Body of pancreas (tissue), 4 donors: ENCODE results near the gene ADIPOR2.

Source experiments
- POLR2A ChIP-seq, 3 donors: fragments of 450-650 bp; IDR thresholded peaks; one replicate each; pipeline ENCODE4 v1.6.1; 2016; ENCODE audit warnings: antibody characterized with exemption in 3 of 3, mild to moderate bottlenecking in 2 of 3
- TF ChIP-seq, protein P1 (sequence below), 7 experiments: fragments of 450-650 bp in 4 of 7; fragments of 200-600 bp in 3 of 7; sonication (generic) in 3 of 7; IDR thresholded peaks; one replicate each; pipeline ENCODE4 v1.5.1; 2016 to 2019; ENCODE audit warnings: antibody characterized with exemption in 7 of 7

DNA sequence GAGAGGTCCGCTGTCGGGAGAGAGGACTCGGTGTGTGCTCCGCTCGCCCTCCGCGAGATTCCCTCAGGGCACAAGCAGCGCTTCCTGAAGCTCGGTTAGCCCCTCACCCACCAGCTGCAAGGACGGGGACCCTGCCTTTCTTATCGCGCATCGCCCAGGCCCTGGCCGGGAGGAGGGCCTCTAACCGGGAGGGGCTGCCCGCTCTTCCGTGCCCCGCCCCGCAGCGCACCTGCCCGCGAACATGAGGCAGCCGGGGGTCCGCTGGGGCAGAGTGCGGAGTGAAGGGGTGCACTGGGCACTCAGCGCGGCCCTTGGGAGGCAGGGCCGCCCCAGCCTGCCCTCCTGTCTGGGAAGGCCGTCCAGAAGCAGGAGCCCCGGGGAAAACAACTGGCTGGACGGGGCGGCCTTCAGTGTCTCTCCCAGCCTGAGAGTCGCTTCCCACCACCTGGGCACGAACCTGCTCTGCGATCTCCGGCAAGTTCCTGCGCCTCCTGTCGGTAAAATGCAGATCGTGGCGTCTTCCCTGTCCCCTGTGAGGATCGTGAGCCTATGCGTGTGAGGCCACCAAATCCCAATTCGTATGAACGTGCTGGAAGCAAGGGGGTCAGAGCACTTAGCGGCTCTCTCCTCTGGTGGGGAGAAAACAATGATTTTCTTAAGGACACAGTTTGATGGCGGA is 28.0 kb upstream of the ADIPOR2 start:
- TF ChIP-seq, protein P1, sequence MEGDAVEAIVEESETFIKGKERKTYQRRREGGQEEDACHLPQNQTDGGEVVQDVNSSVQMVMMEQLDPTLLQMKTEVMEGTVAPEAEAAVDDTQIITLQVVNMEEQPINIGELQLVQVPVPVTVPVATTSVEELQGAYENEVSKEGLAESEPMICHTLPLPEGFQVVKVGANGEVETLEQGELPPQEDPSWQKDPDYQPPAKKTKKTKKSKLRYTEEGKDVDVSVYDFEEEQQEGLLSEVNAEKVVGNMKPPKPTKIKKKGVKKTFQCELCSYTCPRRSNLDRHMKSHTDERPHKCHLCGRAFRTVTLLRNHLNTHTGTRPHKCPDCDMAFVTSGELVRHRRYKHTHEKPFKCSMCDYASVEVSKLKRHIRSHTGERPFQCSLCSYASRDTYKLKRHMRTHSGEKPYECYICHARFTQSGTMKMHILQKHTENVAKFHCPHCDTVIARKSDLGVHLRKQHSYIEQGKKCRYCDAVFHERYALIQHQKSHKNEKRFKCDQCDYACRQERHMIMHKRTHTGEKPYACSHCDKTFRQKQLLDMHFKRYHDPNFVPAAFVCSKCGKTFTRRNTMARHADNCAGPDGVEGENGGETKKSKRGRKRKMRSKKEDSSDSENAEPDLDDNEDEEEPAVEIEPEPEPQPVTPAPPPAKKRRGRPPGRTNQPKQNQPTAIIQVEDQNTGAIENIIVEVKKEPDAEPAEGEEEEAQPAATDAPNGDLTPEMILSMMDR (IDR thresholded peaks at IDR 0.05) = peak; percentile 25 to 77 (median 52)
- peak in 2 of 3 donors; percentile 47 to 53 for TF ChIP-seq POLR2A (IDR thresholded peaks at IDR 0.05)
